GM10248 (cell line): Measurements from ENCODE around the gene SEC16A.

Experiments
- CTCF ChIA-PET: fragments of 300-600 bp; sonication (Branson Sonifier 250); formaldehyde crosslinking; extraction: SDS; loops from one replicate; lab custom pipeline; 2021; ENCODE audit warnings: antibody characterized with exemption; lab: Yijun Ruan, JAX
- POLR2A ChIA-PET: fragments of 350-650 bp; sonication (Branson Sonifier 250); formaldehyde crosslinking; extraction: SDS; loops from one replicate; lab custom pipeline; 2020; ENCODE audit warnings: antibody characterized with exemption; lab: Yijun Ruan, JAX
- DNase-seq: peaks from one replicate; pipeline ENCODE4 v3.0.0; 2012; ENCODE audit errors: extremely low spot score
- TF ChIP-seq, protein P1 (sequence below): IDR thresholded peaks from 2 replicates; pipeline ENCODE4 v1.5.1; 2012; ENCODE audit warnings: mild to moderate bottlenecking, low read depth; ENCODE audit errors: extremely low read depth, missing control alignments, control extremely low read depth

Gene SEC16A, protein sequence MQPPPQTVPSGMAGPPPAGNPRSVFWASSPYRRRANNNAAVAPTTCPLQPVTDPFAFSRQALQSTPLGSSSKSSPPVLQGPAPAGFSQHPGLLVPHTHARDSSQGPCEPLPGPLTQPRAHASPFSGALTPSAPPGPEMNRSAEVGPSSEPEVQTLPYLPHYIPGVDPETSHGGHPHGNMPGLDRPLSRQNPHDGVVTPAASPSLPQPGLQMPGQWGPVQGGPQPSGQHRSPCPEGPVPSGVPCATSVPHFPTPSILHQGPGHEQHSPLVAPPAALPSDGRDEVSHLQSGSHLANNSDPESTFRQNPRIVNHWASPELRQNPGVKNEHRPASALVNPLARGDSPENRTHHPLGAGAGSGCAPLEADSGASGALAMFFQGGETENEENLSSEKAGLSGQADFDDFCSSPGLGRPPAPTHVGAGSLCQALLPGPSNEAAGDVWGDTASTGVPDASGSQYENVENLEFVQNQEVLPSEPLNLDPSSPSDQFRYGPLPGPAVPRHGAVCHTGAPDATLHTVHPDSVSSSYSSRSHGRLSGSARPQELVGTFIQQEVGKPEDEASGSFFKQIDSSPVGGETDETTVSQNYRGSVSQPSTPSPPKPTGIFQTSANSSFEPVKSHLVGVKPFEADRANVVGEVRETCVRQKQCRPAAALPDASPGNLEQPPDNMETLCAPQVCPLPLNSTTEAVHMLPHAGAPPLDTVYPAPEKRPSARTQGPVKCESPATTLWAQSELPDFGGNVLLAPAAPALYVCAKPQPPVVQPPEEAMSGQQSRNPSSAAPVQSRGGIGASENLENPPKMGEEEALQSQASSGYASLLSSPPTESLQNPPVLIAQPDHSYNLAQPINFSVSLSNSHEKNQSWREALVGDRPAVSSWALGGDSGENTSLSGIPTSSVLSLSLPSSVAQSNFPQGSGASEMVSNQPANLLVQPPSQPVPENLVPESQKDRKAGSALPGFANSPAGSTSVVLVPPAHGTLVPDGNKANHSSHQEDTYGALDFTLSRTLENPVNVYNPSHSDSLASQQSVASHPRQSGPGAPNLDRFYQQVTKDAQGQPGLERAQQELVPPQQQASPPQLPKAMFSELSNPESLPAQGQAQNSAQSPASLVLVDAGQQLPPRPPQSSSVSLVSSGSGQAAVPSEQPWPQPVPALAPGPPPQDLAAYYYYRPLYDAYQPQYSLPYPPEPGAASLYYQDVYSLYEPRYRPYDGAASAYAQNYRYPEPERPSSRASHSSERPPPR (N-terminal part only)

DNA sequence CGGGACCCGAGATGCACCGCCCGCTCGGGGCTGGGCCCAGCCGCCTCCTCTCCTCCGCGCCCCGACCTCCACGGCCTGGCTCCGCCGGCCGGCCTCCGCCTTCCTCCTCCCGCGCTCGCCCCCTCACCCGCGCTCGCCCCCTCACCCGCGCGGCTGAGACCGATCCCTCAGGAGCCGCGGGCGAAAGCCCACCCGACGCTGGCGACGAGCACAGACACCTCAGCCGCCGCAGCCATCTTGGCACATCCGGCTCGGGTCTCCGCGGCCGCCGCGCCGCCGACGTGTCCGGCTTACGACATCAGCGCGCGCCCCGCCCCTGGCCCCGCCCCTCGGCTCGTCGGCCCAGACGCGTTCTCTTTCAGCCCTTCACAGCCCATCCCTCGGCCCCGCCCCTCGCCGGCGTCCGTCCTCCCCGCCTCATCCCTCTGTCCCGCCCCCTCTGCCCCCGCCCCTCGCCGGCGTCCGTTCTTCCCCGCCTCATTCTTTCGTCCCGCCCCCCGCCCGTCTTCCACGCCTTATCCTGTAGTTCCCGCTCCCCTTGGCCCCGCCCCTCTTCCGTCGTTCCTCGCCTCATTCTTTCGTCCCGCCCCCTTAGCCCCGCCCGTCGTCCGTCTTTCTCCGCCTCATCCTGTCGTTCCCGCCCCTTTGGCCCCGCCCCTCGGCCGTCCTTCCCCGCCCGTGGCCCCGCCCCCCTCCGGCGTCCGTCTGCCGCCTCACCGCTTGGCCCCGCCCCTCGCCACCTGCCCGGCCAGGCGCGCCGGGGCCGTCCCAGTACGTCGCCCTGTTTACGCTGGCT, at the start of gene SEC16A:
TSS of gene SEC16A (minus strand) at position 248 of the 796 bp plus-strand sequence. CDS start 5,425 bp downstream, outside the sequence.
- peak; percentile 99 for DNase-seq
- ChIA-PET POLR2A (no interaction called here), CTCF (interaction anchor here (0.6 to 9.1 kb wide), 10 partner anchors 22 to 244 kb away, joined by 3 to 247 read pairs (median 11); no protein-coding TSS in a partner anchor)
- TF ChIP-seq, protein P1, sequence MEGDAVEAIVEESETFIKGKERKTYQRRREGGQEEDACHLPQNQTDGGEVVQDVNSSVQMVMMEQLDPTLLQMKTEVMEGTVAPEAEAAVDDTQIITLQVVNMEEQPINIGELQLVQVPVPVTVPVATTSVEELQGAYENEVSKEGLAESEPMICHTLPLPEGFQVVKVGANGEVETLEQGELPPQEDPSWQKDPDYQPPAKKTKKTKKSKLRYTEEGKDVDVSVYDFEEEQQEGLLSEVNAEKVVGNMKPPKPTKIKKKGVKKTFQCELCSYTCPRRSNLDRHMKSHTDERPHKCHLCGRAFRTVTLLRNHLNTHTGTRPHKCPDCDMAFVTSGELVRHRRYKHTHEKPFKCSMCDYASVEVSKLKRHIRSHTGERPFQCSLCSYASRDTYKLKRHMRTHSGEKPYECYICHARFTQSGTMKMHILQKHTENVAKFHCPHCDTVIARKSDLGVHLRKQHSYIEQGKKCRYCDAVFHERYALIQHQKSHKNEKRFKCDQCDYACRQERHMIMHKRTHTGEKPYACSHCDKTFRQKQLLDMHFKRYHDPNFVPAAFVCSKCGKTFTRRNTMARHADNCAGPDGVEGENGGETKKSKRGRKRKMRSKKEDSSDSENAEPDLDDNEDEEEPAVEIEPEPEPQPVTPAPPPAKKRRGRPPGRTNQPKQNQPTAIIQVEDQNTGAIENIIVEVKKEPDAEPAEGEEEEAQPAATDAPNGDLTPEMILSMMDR, result no peak

DNA sequence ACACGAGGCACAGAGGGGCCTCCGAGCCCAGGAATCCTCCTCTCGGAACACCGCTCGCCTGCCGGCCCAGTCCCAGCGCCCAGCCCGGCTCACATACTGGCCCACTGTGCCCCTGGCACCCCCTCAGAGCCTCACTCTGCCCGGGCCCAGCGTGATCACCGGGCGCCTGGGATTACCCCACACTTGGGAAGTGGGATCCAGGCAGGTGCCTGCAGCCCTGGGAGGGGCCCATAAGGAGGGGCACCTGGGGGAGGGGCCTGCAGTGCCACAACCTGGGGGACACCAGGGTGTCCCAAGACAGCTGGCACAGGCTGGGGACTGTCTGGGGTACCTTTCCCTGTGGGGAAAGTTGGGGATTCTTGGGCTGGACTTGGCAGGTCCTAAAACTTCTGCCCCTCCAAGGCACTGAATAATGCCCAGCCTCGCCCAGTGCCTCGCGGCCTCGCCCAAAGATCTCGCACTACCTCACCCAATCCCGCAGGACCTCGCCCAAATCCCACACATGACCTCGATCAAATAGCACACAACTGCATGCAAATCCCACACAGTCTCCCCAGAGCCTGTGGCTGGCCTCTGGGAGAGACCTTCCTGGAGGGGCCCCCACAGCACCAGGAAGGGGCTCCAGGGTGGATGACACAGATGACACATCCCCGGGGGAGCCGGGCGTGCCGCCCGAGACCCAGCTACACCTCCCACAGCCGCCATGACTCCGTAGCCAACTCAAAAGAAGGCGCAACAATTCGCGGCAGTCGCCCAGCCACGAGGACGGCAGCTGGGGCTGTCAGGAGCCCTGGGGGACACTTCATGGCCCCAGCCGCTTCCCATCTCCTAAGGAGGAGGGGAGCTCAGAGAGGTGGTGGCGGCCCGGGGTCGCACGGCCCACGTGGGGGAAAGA, 49.3 kb upstream of the SEC16A start:
- POLR2A ChIA-PET, result no interaction called here
- TF ChIP-seq, protein P1, result no peak
- CTCF ChIA-PET, result interaction anchor here (1.3 to 1.9 kb wide), 4 partner anchors 13 to 47 kb away, joined by 3 to 7 read pairs (median 4); no protein-coding TSS in a partner anchor
- no peak for DNase-seq

DNA sequence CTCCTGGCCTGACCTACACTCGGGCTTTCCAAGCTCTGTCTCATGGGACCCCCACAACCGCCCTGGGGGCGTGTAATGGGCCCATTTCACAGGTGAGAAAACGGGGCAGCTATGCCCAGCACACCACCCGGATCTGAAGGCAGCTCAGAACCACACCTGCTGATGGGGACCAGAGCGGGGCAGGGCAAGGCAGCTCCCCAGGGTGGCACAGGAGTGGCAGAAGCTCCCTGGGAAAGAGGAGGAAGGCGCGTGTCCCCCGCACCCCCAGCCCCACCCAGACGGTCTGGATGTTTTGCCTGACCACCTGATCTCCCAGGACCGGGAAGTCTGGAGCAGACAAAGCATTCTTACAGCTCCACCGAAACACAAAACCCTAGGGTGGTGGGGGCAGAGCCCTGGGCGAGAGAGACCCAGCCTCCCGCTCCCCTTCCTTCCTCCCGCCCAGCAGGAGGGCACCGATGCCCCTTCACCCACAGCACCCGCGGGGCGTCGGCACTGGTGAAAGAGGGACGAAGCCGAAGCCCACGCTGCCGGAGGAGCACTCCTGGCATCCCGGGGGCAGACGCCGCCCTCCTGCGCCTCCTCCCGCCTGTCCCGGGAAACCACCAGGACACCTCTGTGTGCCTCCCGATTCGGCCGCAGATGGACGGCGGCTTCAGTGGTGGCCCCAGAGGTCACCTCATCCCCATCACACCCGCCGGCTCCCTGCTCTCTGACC, 48.5 kb upstream of the SEC16A start:
- DNase-seq, result no peak
- TF ChIP-seq, protein P1, result no peak
- ChIA-PET CTCF (no interaction called here), POLR2A (no interaction called here)

DNA sequence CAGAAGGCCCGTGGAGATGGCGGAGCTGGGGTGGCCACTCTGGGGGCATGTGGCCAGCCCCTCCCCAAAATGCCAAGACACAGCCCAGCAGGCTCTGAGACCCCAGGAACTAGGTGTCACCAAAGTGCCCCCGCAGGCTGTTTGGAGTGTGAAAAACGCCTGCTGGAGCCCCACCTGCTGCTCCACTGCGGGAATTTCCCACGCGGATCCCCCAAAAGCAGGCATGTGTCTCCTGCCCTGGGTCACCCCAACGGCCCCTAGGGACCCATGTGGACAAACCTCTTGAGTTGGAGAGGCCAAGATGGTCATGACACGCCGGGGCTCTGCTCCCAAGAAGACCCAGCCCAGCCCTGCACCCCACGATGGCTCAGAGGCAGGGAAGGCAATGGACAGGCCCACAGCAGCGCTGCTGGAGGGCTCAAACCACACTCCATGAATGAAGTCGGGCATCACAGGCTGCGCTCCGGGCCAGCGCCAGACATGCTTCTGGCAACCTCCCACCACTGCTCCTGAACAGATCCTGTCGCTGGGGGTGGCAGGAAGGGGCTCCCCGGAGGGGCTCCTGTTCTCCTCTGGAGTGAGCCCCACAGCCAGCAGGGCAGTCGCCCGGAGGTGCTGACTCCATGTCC, 47.7 kb upstream of the SEC16A start:
- TF ChIP-seq, protein P1, result no peak
- POLR2A ChIA-PET, result interaction anchor here (1.6 kb wide), 1 partner anchor 8 kb away, joined by 6 read pairs; no protein-coding TSS in a partner anchor
- DNase-seq, result no peak
- CTCF ChIA-PET, result interaction anchor here (1.0 to 1.5 kb wide), 2 partner anchors 9 to 43 kb away, joined by 4 to 6 read pairs; no protein-coding TSS in a partner anchor
